T-helper 1 cell treated with Interleukin-12 subunit alpha and Interleukin-12 subunit beta and Interleukin-4 antibody, amounts not matched to agents 30 ng/mL and 1 ng/mL, for 36 hours (primary cell): ENCODE results near the gene FALEC. TPM values are rescaled to one million over a fixed set of nuclear protein-coding genes. Genes with fewer than 3 reads are reported as not detected.

Source experiments
- intact Hi-C: fragments of 100-400 bp; cut with micrococcal nuclease; formaldehyde crosslinking; loops from one replicate; pipeline ENCODE4 v1.15.1; 2024
- total RNA-seq: library from RNA; stranded (reverse); gene quantifications from 2 replicates; pipeline ENCODE4 v1.2.3, GENCODE V29; 2022

The FALEC gene
- total RNA-seq, 1 donor from 2014 or later, result not detected

DNA sequence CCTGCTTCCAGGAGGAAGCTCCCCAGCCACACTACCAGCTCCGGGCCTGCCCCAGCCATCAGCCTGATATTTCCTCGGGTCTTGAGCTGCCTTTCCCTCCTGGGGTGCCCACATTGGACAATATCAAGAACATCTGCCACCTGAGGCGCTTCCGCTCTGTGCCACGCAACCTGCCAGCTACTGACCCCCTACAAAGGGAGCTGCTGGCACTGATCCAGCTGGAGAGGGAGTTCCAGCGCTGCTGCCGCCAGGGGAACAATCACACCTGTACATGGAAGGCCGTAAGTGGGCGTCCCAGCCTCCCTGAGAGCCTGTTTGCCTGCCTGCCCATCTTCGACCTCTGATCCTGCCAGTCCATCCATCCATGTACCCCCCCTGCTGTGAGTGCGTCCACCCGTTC, 4.0 kb upstream of the FALEC start:
- intact Hi-C loops, result no loop called here

DNA sequence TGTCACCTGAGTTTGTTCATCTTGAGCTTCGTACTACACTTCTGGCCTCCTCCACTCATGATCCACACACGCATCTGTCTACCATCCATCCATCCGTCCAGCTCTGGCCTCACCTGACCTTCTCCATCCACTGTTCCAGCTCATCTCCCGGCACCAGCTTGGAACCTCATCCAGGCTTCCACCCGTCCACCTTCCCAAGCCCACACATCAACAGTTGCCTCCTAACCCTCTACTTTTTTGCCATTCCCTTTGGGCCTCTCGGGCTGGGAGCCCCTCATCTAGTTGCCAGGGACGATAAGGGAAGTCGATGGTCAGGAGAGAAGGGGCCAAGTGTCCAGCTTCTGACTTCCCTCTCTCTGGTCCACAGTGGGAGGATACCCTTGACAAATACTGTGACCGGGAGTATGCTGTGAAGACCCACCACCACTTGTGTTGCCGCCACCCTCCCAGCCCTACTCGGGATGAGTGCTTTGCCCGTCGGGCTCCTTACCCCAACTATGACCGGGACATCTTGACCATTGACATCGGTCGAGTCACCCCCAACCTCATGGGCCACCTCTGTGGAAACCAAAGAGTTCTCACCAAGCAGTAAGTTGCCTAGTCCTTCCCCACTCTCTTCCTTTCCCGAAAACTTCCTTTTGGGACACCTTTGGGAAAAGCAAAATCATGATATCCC, 3.4 kb upstream of the FALEC start:
- intact Hi-C loops, result no loop called here

DNA sequence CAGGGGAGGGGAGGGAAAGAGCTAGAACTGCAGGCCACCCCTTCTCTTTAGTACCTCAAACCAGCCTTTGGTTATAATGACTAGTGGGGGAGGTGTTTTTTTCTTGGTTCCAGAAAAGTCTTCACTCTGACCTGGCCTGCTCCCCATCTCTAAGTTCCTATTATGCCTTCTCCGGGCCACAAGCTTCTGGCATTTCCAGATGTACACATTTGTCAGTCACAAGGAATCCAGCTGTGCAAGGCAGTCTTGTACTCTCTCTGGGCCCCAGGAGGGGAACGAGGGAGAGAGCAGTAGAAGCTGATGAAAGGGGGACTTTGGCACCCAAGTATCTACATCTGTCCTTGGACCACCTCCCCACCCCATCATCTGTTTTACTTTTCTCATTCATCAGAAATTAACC, 2.7 kb upstream of the FALEC start:
- intact Hi-C loops, result no loop called here

DNA sequence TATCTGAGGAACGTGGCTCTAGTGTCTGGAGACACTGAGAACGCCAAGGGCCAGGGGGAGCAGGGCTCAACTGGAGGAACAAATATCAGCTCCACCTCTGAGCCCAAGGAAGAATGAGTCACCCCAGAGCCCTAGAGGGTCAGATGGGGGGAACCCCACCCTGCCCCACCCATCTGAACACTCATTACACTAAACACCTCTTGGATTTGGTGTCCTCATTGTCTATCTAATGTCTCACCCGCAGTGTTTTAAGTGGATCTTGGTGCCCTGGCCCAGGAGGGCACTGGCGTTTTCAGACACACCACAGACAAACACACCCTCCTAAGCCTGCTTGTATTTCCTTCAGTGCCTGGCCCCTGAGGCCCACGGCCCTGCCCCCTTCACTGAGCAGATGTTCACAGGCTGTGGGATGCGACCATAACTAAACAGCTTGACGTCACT, 2.2 kb upstream of the FALEC start:
- intact Hi-C loops, result no loop called here

DNA sequence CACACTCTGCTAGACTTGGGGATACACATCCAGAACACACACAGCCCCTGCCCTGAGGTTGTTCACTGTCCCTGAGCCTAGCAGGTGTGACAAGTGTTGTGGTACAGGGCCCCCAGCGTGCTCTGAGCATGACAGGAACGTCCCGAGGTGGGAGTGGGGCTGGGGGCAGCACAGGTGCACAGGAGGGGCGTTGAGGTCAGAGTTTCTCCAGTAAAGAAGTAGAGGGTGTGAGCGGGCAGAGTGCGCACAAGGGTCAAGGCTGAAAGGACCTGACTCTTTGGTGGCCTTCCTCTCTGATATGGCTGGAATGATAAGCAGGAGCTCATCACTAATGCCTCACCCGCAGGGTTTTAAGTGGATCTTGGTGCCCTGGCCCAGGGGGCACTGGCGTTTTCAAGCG, 1.3 kb upstream of the FALEC start:
- intact Hi-C loops, result no loop called here

DNA sequence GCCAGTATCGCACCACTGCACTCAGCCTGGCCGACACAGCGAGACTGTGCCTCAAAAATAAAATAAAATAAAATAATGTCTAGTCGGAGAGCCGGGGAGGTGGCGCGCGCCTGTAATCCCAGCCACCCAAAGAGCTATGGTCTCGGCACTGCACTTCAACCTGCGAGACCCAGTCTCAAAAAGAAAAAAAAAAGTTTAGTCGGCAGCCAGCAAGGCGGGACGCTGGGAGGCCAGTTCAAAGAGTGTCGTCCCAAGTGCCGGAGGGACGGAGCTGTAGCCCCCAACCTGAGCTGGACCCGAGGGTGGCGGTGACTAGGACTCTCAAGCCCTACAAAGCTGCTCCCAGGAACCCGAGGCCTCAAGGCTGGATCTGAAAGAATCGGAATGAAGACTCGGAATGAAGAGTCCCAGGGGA, 632 bp upstream of the FALEC start:
- intact Hi-C loops, result loop anchor here (1.0 kb wide), 5 partner anchors 28 to 361 kb away; partner anchors contain the start of genes ARNT, MCL1, RPRD2 and TARS2

DNA sequence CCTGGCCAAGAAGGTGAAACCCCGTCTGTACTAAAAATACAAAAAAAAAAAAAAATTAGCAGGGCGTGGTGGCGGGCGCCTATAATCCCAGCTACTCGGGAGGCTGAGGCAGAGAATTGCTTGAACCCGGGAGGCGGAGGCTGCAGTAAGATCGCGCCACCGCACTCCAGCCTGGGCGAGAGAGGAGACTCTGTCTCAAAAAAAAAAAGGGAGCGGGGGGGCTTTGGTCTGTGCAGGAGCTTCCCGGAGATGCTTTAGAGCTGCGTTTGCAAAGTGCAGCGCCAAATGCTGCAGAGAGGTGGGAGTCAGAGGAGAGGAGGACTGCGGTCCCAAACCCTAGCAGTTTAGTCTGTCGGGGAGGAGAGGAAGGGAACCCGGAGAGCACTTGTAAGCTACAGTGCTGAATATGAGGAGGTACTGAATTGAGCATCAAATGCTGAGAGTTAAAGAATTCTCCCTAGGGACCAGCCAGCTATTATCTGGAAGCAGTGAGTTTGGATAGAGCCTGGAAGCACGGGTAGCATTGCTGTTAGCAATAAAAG, 569 bp downstream of the FALEC start:
- intact Hi-C loops, result loop anchor here (1.0 to 2.0 kb wide), 2 partner anchors 45 to 261 kb away; no protein-coding TSS in a partner anchor

DNA sequence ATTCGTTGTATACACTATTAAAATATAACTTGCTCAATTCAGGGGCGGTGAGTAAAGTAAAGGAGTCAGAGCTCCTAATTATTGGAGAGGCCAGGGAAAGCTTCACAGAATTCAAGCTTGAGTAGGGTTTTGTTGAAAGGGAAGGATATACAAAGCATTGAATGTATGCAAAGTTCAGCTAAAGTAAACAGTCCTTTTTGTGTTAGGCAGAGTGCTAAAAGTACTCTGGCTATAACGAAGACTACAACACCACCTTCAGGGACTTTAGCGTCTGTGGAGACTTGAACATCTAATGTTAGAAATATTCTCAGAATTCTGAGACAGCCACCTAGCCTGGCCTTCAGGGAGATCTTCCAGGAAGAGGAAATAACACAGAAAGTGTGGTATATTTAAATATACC, 1.1 kb downstream of the FALEC start:
- intact Hi-C loops, result loop anchor here (1.0 to 2.0 kb wide), 2 partner anchors 44 to 261 kb away; no protein-coding TSS in a partner anchor

DNA sequence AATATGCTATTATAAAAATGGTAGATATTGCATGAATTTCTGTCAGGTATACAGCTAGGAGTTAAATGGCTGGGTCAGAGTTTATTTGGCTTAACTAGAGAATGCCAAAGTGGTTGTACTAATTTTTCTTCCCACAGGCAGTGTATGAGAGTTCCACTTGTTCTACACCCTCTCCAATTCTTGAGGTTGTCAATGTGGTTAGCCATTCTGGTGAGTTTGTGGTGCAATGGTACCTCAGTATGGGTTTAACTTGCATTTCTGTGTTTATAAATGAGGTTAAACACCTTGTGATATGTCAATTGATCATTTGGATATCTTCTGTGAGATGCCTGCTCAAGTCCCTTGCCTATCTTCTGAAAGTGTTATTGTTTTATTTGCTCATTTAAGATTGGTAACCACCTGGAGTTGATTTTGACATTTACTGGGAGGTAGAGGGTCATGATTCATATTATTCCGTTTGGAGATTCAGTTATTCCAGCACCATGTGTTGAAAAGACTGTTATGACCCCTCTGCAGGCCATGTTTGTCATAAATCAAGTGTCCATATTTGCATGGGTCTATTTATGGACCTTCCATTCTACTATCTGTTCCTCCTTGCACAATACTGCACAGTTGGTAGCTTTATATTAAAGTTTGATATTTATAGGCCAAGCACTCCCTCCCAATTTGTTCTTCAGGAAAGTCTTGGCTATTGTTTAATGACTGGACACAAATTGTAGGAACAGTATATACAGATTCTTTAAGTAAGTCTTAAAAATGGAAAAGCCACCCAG, 5.8 kb downstream of the FALEC start:
- intact Hi-C loops, result no loop called here

DNA sequence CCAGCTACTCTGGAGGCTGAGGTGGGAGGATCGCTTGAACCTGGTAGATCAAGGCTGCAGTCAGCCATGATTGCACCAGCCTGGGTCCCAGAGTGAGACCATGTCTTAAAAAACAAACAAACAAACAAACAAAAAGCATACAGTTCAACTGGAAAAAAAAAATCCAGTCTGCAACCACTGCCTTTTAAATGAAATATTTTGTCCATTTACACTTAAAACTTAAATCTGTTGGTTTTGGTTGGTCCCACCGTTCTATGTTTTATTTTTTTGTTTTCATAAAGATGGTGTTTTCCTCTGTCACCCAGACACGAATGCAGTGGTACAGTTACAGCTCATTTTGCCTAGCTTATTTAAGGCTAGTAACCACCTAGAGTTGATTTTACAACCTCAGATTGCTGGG, 9.8 kb downstream of the FALEC start:
- intact Hi-C loops, result no loop called here

DNA sequence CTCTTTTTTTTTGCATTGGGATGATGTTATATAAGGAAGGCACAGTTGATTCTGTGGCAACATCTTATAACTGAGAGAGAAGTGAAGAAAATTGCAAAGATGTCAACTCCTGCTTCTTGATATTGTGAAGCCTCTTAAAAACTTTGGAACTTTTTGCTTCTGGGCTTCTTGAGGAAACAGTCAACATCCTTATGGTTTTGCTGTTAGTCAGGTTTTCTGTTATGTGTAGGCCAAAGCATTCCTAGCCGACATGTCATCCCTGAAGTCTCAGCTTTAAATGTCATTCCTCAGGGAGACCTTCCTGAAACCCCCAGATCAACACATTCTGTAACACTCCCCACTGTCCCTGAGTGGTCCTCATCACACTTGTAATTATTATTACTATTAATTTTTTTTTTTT, 12.6 kb downstream of the FALEC start:
- intact Hi-C loops, result no loop called here

DNA sequence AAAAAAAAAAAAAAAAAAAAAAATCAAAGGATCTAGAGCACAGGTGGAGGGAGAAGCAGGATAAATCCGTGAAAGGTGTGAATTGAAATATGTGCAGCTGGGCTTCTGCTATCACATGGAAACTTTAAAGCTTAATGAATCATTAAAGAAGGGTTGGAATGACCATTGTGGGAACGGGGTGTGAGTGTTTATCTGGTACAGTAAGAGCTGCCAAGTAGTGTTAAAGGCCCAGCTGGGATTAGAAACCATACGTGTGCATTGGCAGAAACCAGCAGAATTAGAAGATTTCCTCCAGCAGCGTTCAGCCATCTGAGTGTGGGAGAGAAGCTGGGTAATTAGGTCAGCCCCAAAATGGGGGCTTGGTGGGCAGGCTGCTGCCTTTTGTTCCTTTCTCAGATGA, 13.5 kb downstream of the FALEC start:
- intact Hi-C loops, result no loop called here

DNA sequence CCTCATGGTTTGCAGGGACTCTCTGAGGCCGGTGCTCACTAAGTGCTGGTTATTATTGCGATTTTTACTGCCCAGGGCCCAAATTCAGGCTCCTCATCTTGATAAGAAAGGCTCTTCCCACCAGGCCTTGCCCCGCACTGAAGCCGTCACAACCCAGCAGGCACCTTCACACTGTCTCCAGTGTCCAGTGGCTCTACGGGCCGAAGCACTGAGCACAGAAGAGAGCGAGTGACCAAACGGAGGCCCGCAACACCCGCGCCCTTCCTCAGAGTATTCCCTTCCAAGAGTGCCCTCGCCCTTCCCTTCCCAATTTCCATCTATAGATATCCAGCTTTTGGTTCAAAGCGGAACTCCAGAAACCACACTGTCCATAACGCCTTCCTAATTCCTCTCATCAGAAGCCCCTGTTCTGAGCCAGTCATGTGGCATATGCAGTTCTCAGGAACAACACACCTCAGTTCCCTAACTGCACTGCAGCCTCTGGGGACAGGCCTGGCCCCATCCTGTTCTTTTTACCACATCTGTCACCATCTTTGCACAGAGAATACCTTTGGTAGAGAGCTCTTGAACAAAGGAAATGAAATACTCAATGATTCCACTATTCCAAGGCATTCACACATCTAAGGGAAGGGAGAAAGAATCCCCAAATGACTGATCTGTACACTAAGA, 15.1 kb downstream of the FALEC start:
- intact Hi-C loops, result no loop called here

DNA sequence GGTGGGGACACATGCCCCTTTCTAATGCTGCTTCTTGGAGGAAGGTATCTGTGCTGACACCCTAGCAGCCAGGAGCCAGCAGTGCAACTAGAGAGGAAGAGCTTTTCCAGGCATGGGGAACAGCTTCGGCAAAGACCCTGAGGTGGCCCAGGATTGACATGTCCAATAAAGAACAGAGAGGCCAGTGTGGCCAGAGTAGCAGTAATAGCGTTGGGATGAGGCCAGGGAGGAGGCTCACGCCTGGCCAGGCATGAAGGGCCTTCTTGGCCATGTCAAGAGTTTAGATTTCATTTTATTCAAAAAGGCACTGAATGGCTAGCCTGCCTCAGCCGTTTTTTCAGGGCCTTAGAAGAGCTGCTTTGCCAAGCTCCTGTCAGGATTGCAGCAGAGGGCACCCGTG, 17.3 kb downstream of the FALEC start:
- intact Hi-C loops, result loop anchor here (1.0 kb wide), 3 partner anchors 46 to 278 kb away; partner anchors contain the start of gene TARS2

DNA sequence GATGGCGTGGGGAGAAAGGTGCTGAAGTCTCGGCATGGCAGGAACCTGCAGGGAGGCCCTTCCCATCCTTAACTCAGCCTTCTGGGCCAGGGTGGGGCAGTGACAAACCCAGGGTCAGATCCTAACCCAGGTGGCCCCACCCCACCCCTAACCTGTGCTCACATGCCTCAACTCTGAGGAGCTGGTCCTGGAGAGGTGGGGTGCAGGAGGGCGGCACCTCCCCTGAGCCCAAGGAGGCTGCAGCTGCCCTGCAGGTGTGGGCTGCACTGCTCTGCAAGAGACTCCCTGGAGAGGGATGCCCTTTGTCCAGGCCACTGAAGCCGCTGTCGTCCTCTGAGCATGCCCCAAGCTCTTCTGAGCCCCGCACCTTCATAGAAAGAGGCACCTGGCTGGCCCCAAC, 18.4 kb downstream of the FALEC start:
- intact Hi-C loops, result no loop called here

DNA sequence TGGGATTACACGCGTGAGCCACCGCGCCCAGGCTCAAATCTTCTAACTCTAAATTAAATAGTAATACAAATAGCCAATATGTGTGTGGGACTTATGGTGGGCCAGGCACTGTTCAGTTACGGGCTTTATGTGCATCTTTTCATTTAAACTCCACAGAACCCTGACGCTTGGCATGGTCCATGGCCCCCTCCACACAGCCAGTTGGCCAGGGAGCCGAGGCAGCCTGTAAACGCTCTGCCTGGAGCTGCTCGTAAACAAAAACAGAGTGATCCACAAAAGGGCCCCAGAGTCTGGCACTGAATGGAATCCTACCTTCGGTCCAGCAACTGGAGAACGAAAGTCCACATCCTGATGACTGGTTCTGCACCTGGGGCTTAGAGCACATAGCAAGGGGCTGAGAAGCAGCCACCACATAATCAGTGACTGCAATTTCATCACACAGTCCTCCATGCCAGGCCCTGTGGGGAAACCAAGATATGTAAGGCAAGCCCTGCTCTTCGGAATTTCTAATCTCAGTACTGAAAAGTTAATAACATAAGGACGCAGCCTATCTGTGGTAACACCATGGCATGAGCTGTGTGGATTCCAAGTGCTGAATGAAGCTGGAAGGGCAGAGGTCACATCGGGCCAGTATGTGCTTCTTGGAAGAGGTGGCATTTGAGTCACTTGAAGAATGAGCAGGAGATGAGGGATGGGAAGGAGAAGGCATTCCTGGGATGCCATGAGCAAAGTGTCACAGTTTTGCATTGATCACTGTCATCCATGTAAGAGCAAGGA, 20.1 kb downstream of the FALEC start:
- intact Hi-C loops, result no loop called here

DNA sequence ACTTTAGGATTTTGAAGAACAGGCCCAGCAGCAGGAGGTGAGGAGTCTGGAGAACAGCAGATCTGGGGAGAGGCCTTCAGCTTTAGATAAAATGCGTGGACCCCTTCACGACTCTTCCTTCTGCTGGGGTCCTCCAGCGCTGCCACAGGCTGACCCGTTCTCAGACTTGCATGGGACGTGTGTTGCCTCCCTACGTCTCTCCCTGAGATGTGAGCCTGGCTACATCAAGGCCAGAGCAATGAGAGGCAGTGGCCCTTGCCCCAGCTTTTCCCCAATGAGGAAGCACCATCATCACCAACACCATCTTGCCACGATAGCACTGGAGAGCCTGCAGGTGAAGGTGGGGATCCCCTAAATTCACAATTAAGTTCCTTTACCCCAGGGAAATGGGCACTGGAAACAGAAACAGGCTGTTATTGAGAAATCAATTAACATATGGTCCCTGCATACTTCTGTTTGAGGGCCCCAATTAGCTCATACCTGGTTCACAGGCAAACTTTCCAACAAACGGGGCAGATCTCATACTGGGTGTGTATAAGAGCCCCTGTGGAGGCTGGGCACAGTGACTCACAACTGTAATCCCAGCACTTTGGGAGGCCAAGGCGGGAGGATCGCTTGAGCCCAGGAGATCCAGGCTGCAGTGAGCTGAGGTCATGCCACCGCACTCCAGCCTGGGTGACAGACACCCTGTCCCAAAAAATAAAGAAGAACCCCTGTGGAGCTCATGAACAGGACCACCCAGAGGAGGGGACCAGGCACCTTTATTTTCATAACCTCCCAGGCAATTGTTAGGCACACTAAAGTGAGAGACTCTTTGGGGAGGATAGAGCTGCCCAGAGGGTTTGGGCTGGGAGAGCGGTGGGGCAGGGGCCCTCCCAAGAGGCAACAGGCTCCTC, 21.5 kb downstream of the FALEC start:
- intact Hi-C loops, result no loop called here

DNA sequence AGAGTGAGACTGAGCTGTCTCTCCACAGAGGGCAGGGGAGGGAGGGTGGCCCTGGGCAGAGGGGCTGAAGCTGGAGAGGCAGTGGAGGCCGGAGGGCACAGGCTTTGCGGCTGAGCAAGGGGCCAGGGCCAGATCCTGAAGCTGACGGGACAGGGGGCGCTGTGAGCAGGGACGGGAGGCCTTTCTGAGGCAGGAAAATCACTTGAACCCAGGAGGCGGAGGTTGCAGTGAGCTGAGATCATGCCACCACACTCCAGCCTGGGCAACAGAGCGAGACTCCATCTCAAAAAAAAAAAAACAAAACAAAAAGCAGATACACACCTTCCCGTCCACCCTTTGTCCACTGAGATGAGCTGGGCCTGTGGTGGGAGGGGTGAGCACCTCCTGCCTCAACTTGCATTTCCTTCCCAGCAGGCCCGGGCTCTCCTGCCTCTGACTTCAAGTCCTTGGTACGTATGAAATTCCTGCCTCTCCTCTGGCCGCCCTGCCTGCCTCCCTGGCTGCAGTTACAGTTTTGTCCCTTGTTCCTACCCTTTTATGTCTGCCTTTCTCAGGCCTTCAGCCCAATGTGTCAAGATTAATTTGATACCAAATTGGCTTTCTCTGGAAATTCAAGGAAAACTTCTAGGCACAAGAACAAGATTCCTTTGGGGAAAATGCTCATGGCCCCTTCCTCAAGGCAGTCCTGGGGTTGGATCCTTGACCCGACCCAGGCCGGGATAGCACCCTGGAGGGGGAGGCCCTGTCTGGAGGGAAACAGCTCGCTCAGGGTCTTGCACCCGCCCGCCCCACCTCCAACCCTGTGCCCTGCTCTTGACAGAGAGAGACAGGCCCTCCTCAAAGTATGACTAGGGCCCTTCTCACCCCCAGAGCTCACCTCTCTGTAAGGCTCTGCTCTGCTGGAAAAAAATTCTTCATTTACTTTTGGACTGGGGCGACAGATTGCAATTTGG, 22.5 kb downstream of the FALEC start:
- intact Hi-C loops, result no loop called here
